Fibroblast of the aortic adventitia (primary cell): ENCODE data around the gene KLK12. TPM values are rescaled to one million over a fixed set of nuclear protein-coding genes. Genes with fewer than 3 reads are reported as not detected.

Experiments used
- DNase-seq: peaks from one replicate; pipeline ENCODE4 v3.0.0-alpha.2; 2010; ENCODE audit warnings: low read depth
- H3K4me3 ChIP-seq: 2 replicates; pipeline ENCODE4 v1.5.1; 2011; ENCODE audit warnings: low read depth, mild to moderate bottlenecking, control low read depth, low read length, moderate library complexity
- CTCF ChIP-seq: IDR thresholded peaks from 2 replicates; pipeline ENCODE4 v1.5.1; 2011; ENCODE audit warnings: mild to moderate bottlenecking, low read length, control low read depth, inconsistent platforms; ENCODE audit not compliant: insufficient read depth
- total RNA-seq: library from RNA; depleted of rRNA; stranded (reverse); fragments of >200 nt; gene quantifications from 2 replicates; pipeline ENCODE4 v1.2.3, GENCODE V29; 2012; ENCODE audit warnings: low replicate concordance

The KLK12 gene
- total RNA-seq, 1 donor, result not detected

- H3K4me3 ChIP-seq, result no peak overlapping the region
- DNase-seq, result no peak
- TF ChIP-seq CTCF, result no peak
These were observed 35.7 kb upstream of the KLK12 start for GRCh38 chr19:51070334-51071094.

GRCh38 chr19:51066393-51067186, 31.8 kb upstream of the KLK12 start:
- DNase-seq, result no peak
- no peak for TF ChIP-seq CTCF
- no peak overlapping the region for H3K4me3 ChIP-seq

- no peak for DNase-seq
- no peak for TF ChIP-seq CTCF
- H3K4me3 ChIP-seq, result peak overlapping the region; percentile 28
These were observed 30.6 kb upstream of the KLK12 start for GRCh38 chr19:51065221-51065960.

- peak within 1 kb of the TSS; percentile 28 for H3K4me3 ChIP-seq
- DNase-seq, result no peak
These were observed 29.9 kb upstream of the KLK12 start, which contains the start of gene KLK13 for GRCh38 chr19:51064534-51065220. TSS of gene KLK13 (minus strand) at chr19:51065092. CDS start at chr19:51065067, 25 bp downstream.

GRCh38 chr19:51063664-51064063, 28.9 kb upstream of the KLK12 start:
- no peak for TF ChIP-seq CTCF
- DNase-seq, result no peak
- H3K4me3 ChIP-seq, result no peak overlapping the region

More at GRCh38 chr19:51064534-51065220, 29.9 kb upstream of the KLK12 start, which contains the start of gene KLK13:
- no peak for TF ChIP-seq CTCF

GRCh38 chr19:51060973-51061372, 26.2 kb upstream of the KLK12 start:
- no peak overlapping the region for H3K4me3 ChIP-seq
- no peak for DNase-seq
- TF ChIP-seq CTCF, result no peak
